Neural cell (in vitro differentiated cells): ENCODE results near the gene PPM1N. TPM values are rescaled to one million over a fixed set of nuclear protein-coding genes. Genes with fewer than 3 reads are reported as not detected.

Source experiments
- H2AFZ ChIP-seq: fragments of 200-600, 300-800 bp; sonication (generic), shearing (Covaris generic); 2 replicates; pipeline ENCODE4 v1.6.0; 2014; ENCODE audit warnings: low read depth, mild to moderate bottlenecking, antibody characterized with exemption, low read length, moderate library complexity
- H3F3A ChIP-seq: fragments of 200-600 bp; shearing (Covaris generic); 2 replicates; pipeline ENCODE4 v1.6.1; 2016; ENCODE audit warnings: mild to moderate bottlenecking, moderate library complexity, mixed read lengths, antibody characterized with exemption, low read length; ENCODE audit not compliant: insufficient read depth, poor library complexity, severe bottlenecking
- H3K27ac ChIP-seq: fragments of 200-600, 300-800 bp; sonication (generic), shearing (Covaris generic); 2 replicates; pipeline ENCODE4 v1.5.1; 2014; ENCODE audit warnings: mild to moderate bottlenecking, low read length, moderate library complexity
- H3K27me3 ChIP-seq: fragments of 300-800, 200-600 bp; sonication (generic), shearing (Covaris generic); 2 replicates; pipeline ENCODE4 v1.6.0; 2014; ENCODE audit warnings: mild to moderate bottlenecking, low read depth, low read length, moderate library complexity; ENCODE audit not compliant: insufficient read depth
- H3K36me3 ChIP-seq: fragments of 300-800, 200-600 bp; sonication (generic), shearing (Covaris generic); 2 replicates; pipeline ENCODE4 v1.5.1; 2014; ENCODE audit warnings: mild to moderate bottlenecking, antibody characterized with exemption, low read length, moderate library complexity; ENCODE audit not compliant: insufficient read depth
- H3K4me2 ChIP-seq: fragments of 300-800, 200-600 bp; sonication (generic), shearing (Covaris generic); 2 replicates; pipeline ENCODE4 v1.6.0; 2014; ENCODE audit warnings: mild to moderate bottlenecking, low read length
- H3K4me3 ChIP-seq: fragments of 300-800, 200-600 bp; sonication (generic), shearing (Covaris generic); 2 replicates; pipeline ENCODE4 v1.5.1; 2014; ENCODE audit warnings: mild to moderate bottlenecking, low read length, moderate library complexity
- H3K79me2 ChIP-seq: fragments of 200-600 bp; shearing (Covaris generic); replicated peaks from 2 replicates; pipeline ENCODE4 v1.6.0; 2014; ENCODE audit warnings: mild to moderate bottlenecking, low read length, moderate library complexity; ENCODE audit not compliant: insufficient read depth
- H3K9ac ChIP-seq: fragments of 300-800, 200-600 bp; sonication (generic), shearing (Covaris generic); 2 replicates; pipeline ENCODE4 v1.6.1; 2016; ENCODE audit warnings: mild to moderate bottlenecking, low read length, mixed read lengths
- H3K9me2 ChIP-seq: fragments of 200-600 bp; shearing (Covaris generic); 2 replicates; pipeline ENCODE4 v1.6.1; 2016; ENCODE audit warnings: mild to moderate bottlenecking, low read length, mixed read lengths; ENCODE audit not compliant: insufficient read depth
- H3K9me3 ChIP-seq: fragments of 200-600, 300-800 bp; sonication (generic), shearing (Covaris generic); 2 replicates; pipeline ENCODE4 v1.6.1; 2016; ENCODE audit warnings: mild to moderate bottlenecking, mixed run types, low read length, moderate library complexity, mixed read lengths
- H4K20me1 ChIP-seq: fragments of 200-600 bp; shearing (Covaris generic); 2 replicates; pipeline ENCODE4 v1.6.1; 2016; ENCODE audit warnings: mild to moderate bottlenecking, mixed run types; ENCODE audit not compliant: insufficient read depth
- CTCF ChIP-seq: fragments of 450-650 bp; IDR thresholded peaks from 2 replicates; pipeline ENCODE4 v1.5.1; 2014; ENCODE audit warnings: antibody characterized with exemption, mild to moderate bottlenecking, moderate library complexity; ENCODE audit not compliant: poor library complexity, severe bottlenecking
- EP300 ChIP-seq: fragments of 450-650 bp; conservative IDR thresholded peaks from 2 replicates; pipeline ENCODE4 v1.6.1; 2014; ENCODE audit warnings: antibody characterized with exemption, mild to moderate bottlenecking, moderate library complexity; ENCODE audit not compliant: poor library complexity, severe bottlenecking
- EZH2 ChIP-seq: fragments of 200-600, 300-800 bp; shearing (Covaris generic), sonication (generic); IDR thresholded peaks from 2 replicates; pipeline ENCODE4 v1.6.1; 2014; ENCODE audit warnings: antibody characterized with exemption, low read length, borderline replicate concordance, mild to moderate bottlenecking; ENCODE audit not compliant: insufficient read depth, poor library complexity, severe bottlenecking
- MXI1 ChIP-seq: fragments of 450-650 bp; conservative IDR thresholded peaks from 2 replicates; pipeline ENCODE4 v1.6.1; 2014; ENCODE audit warnings: antibody characterized with exemption, mild to moderate bottlenecking; ENCODE audit not compliant: poor library complexity, severe bottlenecking
- POLR2AphosphoS5 ChIP-seq: IDR thresholded peaks from 2 replicates; pipeline ENCODE4 v1.6.1; 2012
- RAD21 ChIP-seq: fragments of 450-650 bp; conservative IDR thresholded peaks from 2 replicates; pipeline ENCODE4 v1.6.1; 2014; ENCODE audit warnings: antibody characterized with exemption, mild to moderate bottlenecking, moderate library complexity
- REST ChIP-seq: IDR thresholded peaks from 2 replicates; pipeline ENCODE4 v1.6.1; 2012; ENCODE audit warnings: borderline replicate concordance
- SMC3 ChIP-seq: fragments of 450-650 bp; conservative IDR thresholded peaks from 2 replicates; pipeline ENCODE4 v1.6.1; 2014; ENCODE audit warnings: antibody characterized with exemption, mild to moderate bottlenecking, moderate library complexity; ENCODE audit not compliant: poor library complexity
- TAF1 ChIP-seq: IDR thresholded peaks from 2 replicates; pipeline ENCODE4 v1.6.1; 2012; ENCODE audit warnings: low read depth
- polyA plus RNA-seq: library from polyadenylated mRNA; depleted of rRNA; stranded (reverse); fragments of >200 nt; gene quantifications from 2 replicates; pipeline ENCODE4 v1.2.3, GENCODE V29; 2014

PPM1N gene
- polyA plus RNA-seq, 1 donor from 2014 or later, result 1.0 TPM

DNA sequence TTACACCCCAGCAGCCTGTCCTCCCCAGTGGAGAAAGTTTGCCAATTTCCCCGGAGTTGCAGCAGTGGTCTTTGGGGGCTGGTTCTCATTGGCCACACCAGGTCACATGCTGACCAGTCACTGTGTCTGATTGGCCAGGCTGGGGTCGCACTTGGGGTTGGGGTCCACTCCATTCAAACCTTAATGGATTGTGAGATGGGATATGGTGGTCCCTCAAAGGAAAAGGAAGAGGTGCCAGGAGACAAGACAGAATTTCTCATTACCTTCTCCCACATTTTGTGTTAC is 3.4 kb downstream of the PPM1N start:
- Histone ChIP-seq H3K36me3 (no peaks in the 10 kb centered on the region), H3K9me2 (no peaks in the 10 kb centered on the region), H3K27ac (no peak overlapping the region), H2AFZ (no peak overlapping the region), H3F3A (no peaks in the 10 kb centered on the region), H3K9ac (no peak overlapping the region), H4K20me1 (no peaks in the 10 kb centered on the region), H3K4me2 (no peak overlapping the region), H3K27me3 (peaks cover 49% of the 10 kb centered on the region), H3K9me3 (no peaks in the 10 kb centered on the region), H3K4me3 (no peak overlapping the region), H3K79me2 (no peaks in the 10 kb centered on the region)
- TF ChIP-seq SMC3 (no peak), EP300 (no peak), MXI1 (no peak), REST (no peak), EZH2 (no peak), RAD21 (no peak), TAF1 (no peak), POLR2AphosphoS5 (no peak), CTCF (no peak)

- Histone ChIP-seq H3K79me2 (no peaks in the 10 kb centered on the region), H3K4me2 (no peak overlapping the region), H3K9me2 (no peaks in the 10 kb centered on the region), H3K9ac (no peak overlapping the region), H3K27ac (no peak overlapping the region), H3K4me3 (no peak overlapping the region), H4K20me1 (no peaks in the 10 kb centered on the region), H3K9me3 (no peaks in the 10 kb centered on the region), H3F3A (no peaks in the 10 kb centered on the region), H3K36me3 (no peaks in the 10 kb centered on the region), H2AFZ (no peak overlapping the region), H3K27me3 (peaks cover 48% of the 10 kb centered on the region)
- no peak for TF ChIP-seq EP300
- TF ChIP-seq POLR2AphosphoS5, result no peak
- TF ChIP-seq MXI1, result no peak
- no peak for TF ChIP-seq SMC3
- no peak for TF ChIP-seq REST
- no peak for TF ChIP-seq CTCF
- no peak for TF ChIP-seq RAD21
- no peak for TF ChIP-seq EZH2
- TF ChIP-seq TAF1, result no peak
These were observed 3.9 kb downstream of the PPM1N start for GRCh38 chr19:45502111-45502510.
